ENCODE results near the gene MAD1L1. TPM values are rescaled to one million over a fixed set of nuclear protein-coding genes. Genes with fewer than 3 reads are reported as not detected.

MAD1L1 gene
- total and polyA plus RNA-seq, 8 donors = 21.4 to 58.8 (median 22.5) TPM

- intact Hi-C loops (cut with DNase I) = no loop called here
- ATAC-seq = peak; percentile 24
- no peak for DNase-seq
- no peak overlapping the region for H3K4me3 ChIP-seq
- H3K36me3 ChIP-seq = no peaks in the 10 kb centered on the region
- H3K4me1 ChIP-seq = peaks cover 1 to 63% of the 10 kb centered on the region in 2 donors
- no peak overlapping the region for H3K27ac ChIP-seq
- H3K27me3 ChIP-seq = no peaks in the 10 kb centered on the region
- no peak for TF ChIP-seq CTCF (IDR thresholded peaks at IDR 0.05)
- H3K9me3 ChIP-seq = no peaks in the 10 kb centered on the region
Observed at GRCh38 chr7:2115760-2116447, 116.8 kb downstream of the MAD1L1 start.

DNA sequence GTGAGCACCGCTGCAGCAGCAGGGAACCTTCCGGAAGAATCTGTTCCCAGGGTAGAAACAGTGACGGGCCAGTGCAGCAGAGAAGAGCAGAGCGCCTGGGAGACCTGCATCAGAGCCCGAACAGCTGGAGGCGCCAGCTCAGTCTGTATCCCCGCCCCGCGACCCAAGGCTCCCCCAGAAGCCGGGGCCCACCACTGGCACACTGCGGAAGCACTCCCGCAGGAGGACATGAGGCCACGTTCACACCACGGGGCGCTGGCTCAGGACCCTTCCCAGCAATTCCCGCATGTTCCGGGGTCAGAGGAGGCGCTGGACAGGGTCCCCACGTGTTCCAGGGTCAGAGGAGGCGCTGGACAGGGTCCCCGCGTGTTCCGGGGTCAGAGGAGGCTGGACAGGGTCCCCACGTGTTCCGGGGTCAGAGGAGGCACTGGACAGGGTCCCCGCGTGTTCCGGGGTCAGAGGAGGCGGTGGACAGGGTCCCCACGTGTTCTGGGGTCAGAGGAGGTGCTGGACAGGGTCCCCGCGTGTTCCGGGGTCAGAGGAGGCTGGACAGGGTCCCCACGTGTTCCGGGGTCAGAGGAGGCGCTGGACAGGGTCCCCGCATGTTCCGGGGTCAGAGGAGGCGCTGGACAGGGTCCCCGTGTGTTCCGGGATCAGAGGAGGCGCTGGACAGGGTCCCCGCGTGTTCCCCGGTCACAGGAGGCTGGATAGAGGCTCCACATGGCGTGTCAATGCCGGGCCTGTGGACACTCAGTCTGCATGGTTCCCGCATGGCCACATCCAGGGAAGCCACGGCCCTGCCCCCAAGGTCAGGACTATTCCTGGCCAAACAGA lies 117.6 kb downstream of the MAD1L1 start:
- Histone ChIP-seq H3K4me1 (peaks cover 6 to 63% of the 10 kb centered on the region in 2 donors), H3K4me3 (no peak overlapping the region), H3K27ac (no peak overlapping the region), H3K9me3 (no peaks in the 10 kb centered on the region), H3K27me3 (no peaks in the 10 kb centered on the region), H3K36me3 (no peaks in the 10 kb centered on the region)
- intact Hi-C loops (cut with DNase I) = no loop called here
- DNase-seq (no peak), ATAC-seq (no peak)
- TF ChIP-seq CTCF (IDR thresholded peaks at IDR 0.05) = no peak

- no peak overlapping the region for H3K27ac ChIP-seq
- DNase-seq (no peak), ATAC-seq (no peak)
- H3K27me3 ChIP-seq = no peaks in the 10 kb centered on the region
- no peaks in the 10 kb centered on the region for H3K9me3 ChIP-seq
- H3K4me1 ChIP-seq = peaks cover 6 to 72% of the 10 kb centered on the region in 2 donors
- intact Hi-C loops (cut with DNase I) = no loop called here
- TF ChIP-seq CTCF (IDR thresholded peaks at IDR 0.05) = no peak
- H3K4me3 ChIP-seq = no peak overlapping the region
- no peaks in the 10 kb centered on the region for H3K36me3 ChIP-seq
Observed at GRCh38 chr7:2114052-2114451, 118.7 kb downstream of the MAD1L1 start.

DNA sequence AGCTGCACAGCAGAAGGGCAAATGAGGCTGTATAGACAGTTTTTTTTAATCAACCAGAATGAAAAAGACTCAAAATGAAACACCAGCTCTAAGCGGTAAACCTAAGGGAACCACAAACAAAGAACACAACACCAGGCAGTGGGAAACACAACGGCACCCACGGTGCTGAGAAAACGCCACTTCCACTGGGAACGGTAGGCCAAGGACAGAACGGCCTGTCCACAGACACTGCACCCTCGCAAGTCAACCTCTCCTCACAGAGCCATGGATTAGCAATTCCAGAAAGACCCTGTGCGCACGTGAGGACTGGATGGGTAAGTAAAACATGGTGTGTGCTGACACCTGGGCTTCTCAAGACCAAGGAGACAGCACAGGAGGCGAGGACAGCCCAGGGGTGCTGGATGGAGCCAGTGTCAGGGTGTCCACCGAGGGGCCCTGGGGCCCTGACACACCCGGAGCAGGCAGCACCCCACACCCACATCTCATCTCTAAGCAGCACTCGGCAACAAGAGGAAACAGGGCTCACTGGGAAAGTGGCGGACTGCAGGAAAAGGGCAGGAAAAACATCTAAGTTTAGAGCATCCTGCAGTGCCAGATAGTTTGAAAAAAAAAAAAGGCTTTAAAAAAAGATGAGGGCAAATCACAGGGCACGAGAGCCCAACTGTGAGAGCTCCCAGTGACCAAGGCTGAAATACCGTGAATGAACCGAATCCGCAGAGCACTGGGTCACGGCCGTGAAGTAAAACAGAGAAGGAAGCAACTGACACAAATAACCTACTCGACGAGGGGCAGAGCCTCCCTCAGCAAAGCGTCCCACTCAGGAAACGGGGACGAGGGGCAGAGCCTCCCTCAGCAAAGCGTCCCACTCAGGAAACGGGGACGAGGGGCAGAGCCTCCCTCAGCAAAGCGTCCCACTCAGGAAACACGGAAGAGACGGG lies 120.2 kb downstream of the MAD1L1 start:
- no peak for ATAC-seq
- H3K4me1 ChIP-seq = peaks cover 6 to 72% of the 10 kb centered on the region in 2 donors

More for the DNA sequence above, 120.2 kb downstream of the MAD1L1 start:
- no peaks in the 10 kb centered on the region for H3K27me3 ChIP-seq
- intact Hi-C loops (cut with DNase I) = no loop called here
- no peaks in the 10 kb centered on the region for H3K9me3 ChIP-seq
- no peaks in the 10 kb centered on the region for H3K36me3 ChIP-seq
- peak overlapping the region in 1 of 2 donors; percentile 55 for H3K27ac ChIP-seq
- no peak for TF ChIP-seq CTCF (IDR thresholded peaks at IDR 0.05)
- no peak for DNase-seq
- no peak overlapping the region for H3K4me3 ChIP-seq

All from left lung (tissue), 10 donors.